Amniotic epithelial cell (primary cell): Measurements from ENCODE around the gene APOC4.

Experiments
- DNase-seq: peaks from one replicate; pipeline ENCODE4 v3.0.0-alpha.2; 2010; ENCODE audit warnings: low read depth

The APOC4 gene

DNA sequence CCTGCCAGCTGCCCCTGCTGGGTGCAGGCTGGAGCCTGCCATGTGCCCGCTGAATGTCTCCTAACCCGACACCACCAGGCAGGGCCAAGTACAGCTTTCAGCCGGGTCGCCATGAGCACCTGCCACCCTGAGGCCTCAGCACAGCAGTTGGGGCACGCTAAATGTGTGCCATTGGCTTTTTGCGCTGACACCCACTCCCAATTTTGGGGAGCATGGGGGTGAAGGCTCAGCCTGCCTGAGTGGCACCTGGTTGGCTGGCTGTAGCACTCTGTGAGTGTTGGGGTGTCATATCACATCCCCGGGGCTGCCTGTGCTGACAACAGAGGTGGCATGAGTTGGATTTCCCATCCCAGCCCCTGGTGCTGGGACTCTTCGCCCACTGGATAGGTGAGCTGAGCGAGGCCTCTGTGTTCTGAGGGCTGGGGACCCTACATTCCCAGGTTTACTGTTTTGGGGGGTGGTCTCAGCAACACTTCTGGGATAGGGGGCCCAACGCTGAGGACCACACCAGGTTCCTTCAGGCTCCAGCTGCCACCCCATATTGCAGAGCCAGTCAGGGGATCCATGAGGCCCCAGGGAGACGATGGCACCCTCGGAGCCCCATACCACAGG, 52.0 kb downstream of the APOC4 start:
- no peak for DNase-seq
